HEK293 (cell line): ENCODE data around the gene DAAM2.

Source experiments
- EGR2 ChIP-seq: fragments of 450-650 bp; formaldehyde crosslinking; IDR thresholded peaks from 2 replicates; pipeline ENCODE4 v1.5.1; 2016; ENCODE audit warnings: low read depth, missing biosample characterization, missing genetic modification characterization
- HOXA7 ChIP-seq: sonication (generic); formaldehyde crosslinking; IDR thresholded peaks from 2 replicates; pipeline ENCODE4 v1.8.1; 2022; ENCODE audit warnings: missing genetic modification reagents, borderline replicate concordance
- INSM2 ChIP-seq: fragments of 450-650 bp; formaldehyde crosslinking; IDR thresholded peaks from 2 replicates; pipeline ENCODE4 v1.5.1; 2016; ENCODE audit warnings: missing biosample characterization, missing genetic modification characterization
- KLF17 ChIP-seq: fragments of 450-650 bp; formaldehyde crosslinking; IDR thresholded peaks from 2 replicates; pipeline ENCODE4 v1.5.1; 2016; ENCODE audit warnings: missing biosample characterization, missing genetic modification characterization
- KLF8 ChIP-seq: fragments of 450-650 bp; formaldehyde crosslinking; IDR thresholded peaks from 2 replicates; pipeline ENCODE4 v1.5.1; 2016; ENCODE audit warnings: missing biosample characterization, missing genetic modification characterization
- KLF9 ChIP-seq: fragments of 450-650 bp; formaldehyde crosslinking; IDR thresholded peaks from 2 replicates; pipeline ENCODE4 v1.5.1; 2016; ENCODE audit warnings: missing biosample characterization, missing genetic modification characterization, low read depth
- OSR2 ChIP-seq: fragments of 450-650 bp; formaldehyde crosslinking; IDR thresholded peaks from 2 replicates; pipeline ENCODE4 v1.5.1; 2016; ENCODE audit warnings: missing biosample characterization, missing genetic modification characterization
- OVOL3 ChIP-seq: fragments of 450-650 bp; formaldehyde crosslinking; IDR thresholded peaks from 2 replicates; pipeline ENCODE4 v1.5.1; 2016; ENCODE audit warnings: missing biosample characterization, missing genetic modification characterization
- SETDB1 ChIP-seq: IDR thresholded peaks from one replicate; pipeline ENCODE4 v1.6.1; 2017; ENCODE audit warnings: mild to moderate bottlenecking, low read length, moderate library complexity, mixed read lengths; ENCODE audit not compliant: insufficient read length
- ZBTB7A ChIP-seq: fragments of 450-650 bp; formaldehyde crosslinking; IDR thresholded peaks from 2 replicates; pipeline ENCODE4 v1.5.1; 2016; ENCODE audit warnings: low read depth, missing biosample characterization, missing genetic modification characterization
- ZBTB8A ChIP-seq: fragments of 450-650 bp; formaldehyde crosslinking; IDR thresholded peaks from 2 replicates; pipeline ENCODE4 v1.5.1; 2016; ENCODE audit warnings: missing biosample characterization, missing genetic modification characterization
- ZFP37 ChIP-seq: fragments of 450-650 bp; formaldehyde crosslinking; IDR thresholded peaks from 2 replicates; pipeline ENCODE4 v1.5.1; 2016; ENCODE audit warnings: missing biosample characterization, missing genetic modification characterization
- ZNF112 ChIP-seq: fragments of 450-650 bp; formaldehyde crosslinking; IDR thresholded peaks from 2 replicates; pipeline ENCODE4 v1.5.0; 2017; ENCODE audit warnings: missing biosample characterization, missing genetic modification characterization
- ZNF138 ChIP-seq: fragments of 450-650 bp; formaldehyde crosslinking; IDR thresholded peaks from 2 replicates; pipeline ENCODE4 v1.5.1; 2016; ENCODE audit warnings: missing biosample characterization, missing genetic modification characterization, borderline replicate concordance
- ZNF157 ChIP-seq: fragments of 450-650 bp; formaldehyde crosslinking; IDR thresholded peaks from 2 replicates; pipeline ENCODE4 v1.5.1; 2016; ENCODE audit warnings: missing biosample characterization, missing genetic modification characterization
- ZNF169 ChIP-seq: fragments of 450-650 bp; formaldehyde crosslinking; IDR thresholded peaks from 2 replicates; pipeline ENCODE4 v1.5.1; 2016; ENCODE audit warnings: missing biosample characterization, missing genetic modification characterization
- ZNF221 ChIP-seq: fragments of 450-650 bp; formaldehyde crosslinking; IDR thresholded peaks from 2 replicates; pipeline ENCODE4 v1.5.1; 2017; ENCODE audit warnings: missing biosample characterization, missing genetic modification characterization, borderline replicate concordance
- ZNF239 ChIP-seq: fragments of 450-650 bp; formaldehyde crosslinking; IDR thresholded peaks from 2 replicates; pipeline ENCODE4 v1.5.1; 2016; ENCODE audit warnings: missing biosample characterization, missing genetic modification characterization
- ZNF24 ChIP-seq: fragments of 450-650 bp; formaldehyde crosslinking; IDR thresholded peaks from 2 replicates; pipeline ENCODE4 v1.5.1; 2016; ENCODE audit warnings: missing biosample characterization, missing genetic modification characterization
- ZNF274 ChIP-seq, 2 experiments: fragments of 200-500 bp in 1 of 2; fragments of 450-650 bp in 1 of 2; sonication (Bioruptor generic) in 1 of 2; formaldehyde crosslinking in 1 of 2; IDR thresholded peaks; 2 replicates each; pipeline versions ENCODE4 v1.5.1 to v1.6.1; 2014 to 2016; ENCODE audit warnings: borderline replicate concordance in 1 of 2, inconsistent platforms in 1 of 2, low read length in 1 of 2, missing biosample characterization in 1 of 2, missing genetic modification characterization in 1 of 2
- ZNF292 ChIP-seq: fragments of 450-650 bp; formaldehyde crosslinking; IDR thresholded peaks from 2 replicates; pipeline ENCODE4 v1.5.1; 2016; ENCODE audit warnings: low read depth, missing biosample characterization, missing genetic modification characterization, borderline replicate concordance
- ZNF366 ChIP-seq: fragments of 450-650 bp; formaldehyde crosslinking; conservative IDR thresholded peaks from 2 replicates; pipeline ENCODE4 v1.5.1; 2016; ENCODE audit warnings: missing biosample characterization, missing genetic modification characterization
- ZNF426 ChIP-seq: fragments of 450-650 bp; formaldehyde crosslinking; IDR thresholded peaks from 2 replicates; pipeline ENCODE4 v1.5.1; 2017; ENCODE audit warnings: missing biosample characterization, missing genetic modification characterization, mild to moderate bottlenecking, inconsistent platforms, moderate library complexity
- ZNF513 ChIP-seq: fragments of 450-650 bp; IDR thresholded peaks from 2 replicates; pipeline ENCODE4 v1.5.1; 2018; ENCODE audit warnings: missing biosample characterization, missing genetic modification characterization
- ZNF580 ChIP-seq: fragments of 450-650 bp; formaldehyde crosslinking; IDR thresholded peaks from 2 replicates; pipeline ENCODE4 v1.5.1; 2016; ENCODE audit warnings: missing biosample characterization, missing genetic modification characterization
- ZNF585B ChIP-seq: fragments of 450-650 bp; formaldehyde crosslinking; IDR thresholded peaks from 2 replicates; pipeline ENCODE4 v1.5.1; 2016; ENCODE audit warnings: missing biosample characterization, missing genetic modification characterization
- ZNF596 ChIP-seq: fragments of 450-650 bp; IDR thresholded peaks from 2 replicates; pipeline ENCODE4 v1.5.0; 2018; ENCODE audit warnings: missing biosample characterization, mild to moderate bottlenecking, missing genetic modification characterization, moderate library complexity
- ZNF645 ChIP-seq: fragments of 450-650 bp; formaldehyde crosslinking; IDR thresholded peaks from 2 replicates; pipeline ENCODE4; 2016; ENCODE audit warnings: missing biosample characterization, missing genetic modification characterization
- ZNF660 ChIP-seq: fragments of 450-650 bp; IDR thresholded peaks from 2 replicates; pipeline ENCODE4 v1.5.1; 2018; ENCODE audit warnings: missing biosample characterization, mild to moderate bottlenecking, missing genetic modification characterization
- ZNF777 ChIP-seq: fragments of 450-650 bp; formaldehyde crosslinking; IDR thresholded peaks from 2 replicates; pipeline ENCODE4 v1.5.1; 2017; ENCODE audit warnings: missing biosample characterization, missing genetic modification characterization, borderline replicate concordance
- ZSCAN4 ChIP-seq: fragments of 450-650 bp; formaldehyde crosslinking; IDR thresholded peaks from 2 replicates; pipeline ENCODE4 v1.5.1; 2017; ENCODE audit warnings: missing biosample characterization, missing genetic modification characterization
- ZSCAN5A ChIP-seq: fragments of 450-650 bp; formaldehyde crosslinking; IDR thresholded peaks from 2 replicates; pipeline ENCODE4 v1.5.1; 2016; ENCODE audit warnings: missing biosample characterization, missing genetic modification characterization

Gene DAAM2

GRCh38 chr6:39934131-39934757, 142.1 kb downstream of the DAAM2 start, which contains the start of gene MOCS1 (continued):
- TF ChIP-seq ZNF513 (no peak), ZNF426 (tag by site-specific recombination) (no peak), ZFP37 (tag by site-specific recombination) (no peak), INSM2 (tag by site-specific recombination) (0 out of 2 replicates have a peak, but pooled peaks have one; percentile 40), KLF9 (peak; percentile 52), ZNF138 (no peak), OVOL3 (tag by site-specific recombination) (no peak), HOXA7 (CRISPR knock-in tag) (no peak), EGR2 (tag by site-specific recombination) (0 out of 2 replicates have a peak, but pooled peaks have one; percentile 14), OSR2 (tag by site-specific recombination) (no peak), KLF8 (tag by site-specific recombination) (peak; percentile 72), ZNF777 (tag by site-specific recombination) (no peak), ZNF292 (no peak), ZNF157 (tag by site-specific recombination) (no peak), ZNF596 (tag by site-specific recombination) (no peak), ZNF112 (tag by site-specific recombination) (no peak), ZBTB7A (peak; percentile 74; the same call in 1 of the 2 replicates), ZNF169 (no peak), KLF17 (peak; percentile 13; the same call in 1 of the 2 replicates), ZBTB8A (peak; percentile 46; the same call in 1 of the 2 replicates), ZNF239 (tag by site-specific recombination) (no peak), SETDB1 (no peak), ZSCAN4 (tag by site-specific recombination) (no peak), ZNF660 (tag by site-specific recombination) (no peak), ZSCAN5A (tag by site-specific recombination) (no peak), ZNF645 (tag by site-specific recombination) (no peak), ZNF366 (tag by site-specific recombination) (no peak), ZNF24 (tag by site-specific recombination) (no peak), ZNF585B (no peak), ZNF221 (no peak), ZNF580 (tag by site-specific recombination) (no peak), ZNF274 (IDR thresholded peaks at IDR 0.05; ENCODE audit: low read length) (no peak), ZNF274 (tag by site-specific recombination; IDR thresholded peaks at IDR 0.05; ENCODE audit: borderline replicate concordance) (no peak)
